ENCODE data around the gene ADAMTS17.

DNA sequence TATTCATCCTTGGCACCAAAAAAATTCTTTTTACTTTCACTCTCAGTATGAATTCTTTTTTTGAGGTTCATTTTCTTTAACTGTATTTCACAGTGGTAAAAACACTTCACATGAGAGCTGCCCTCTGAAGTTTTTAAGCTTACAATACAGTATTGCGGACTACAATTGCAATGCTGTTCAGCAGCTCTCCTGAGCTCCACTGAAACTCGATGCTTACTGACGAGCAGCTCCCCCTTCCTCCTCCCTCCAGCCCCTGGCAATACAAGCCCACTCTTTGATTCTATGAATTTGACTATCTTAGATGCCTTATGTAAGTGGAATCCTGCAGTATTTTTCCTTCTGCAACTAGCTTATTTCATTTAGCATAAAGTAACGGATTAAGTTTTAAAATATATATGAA lies 183.4 kb downstream of the ADAMTS17 start:
- TF ChIP-seq POLR2A (IDR thresholded peaks at IDR 0.05; ENCODE audit: borderline replicate concordance, extremely low read depth, insufficient read depth, insufficient read length) (no peak), MAX (IDR thresholded peaks at IDR 0.05) (no peak), YY1 (IDR thresholded peaks at IDR 0.05; ENCODE audit: extremely low read depth, insufficient replicate concordance, low read depth, low read length) (no peak)

All from HCT116 (cell line).